Measurements from ENCODE around the gene MTREX. TPM values are rescaled to one million over a fixed set of nuclear protein-coding genes. Genes with fewer than 3 reads are reported as not detected.

Gene MTREX
- total and polyA plus RNA-seq, 2 of the 8 experiments (the other 6 are each of a cell fraction or from before 2014, with no cell fraction given): 16.0 to 130 TPM

DNA sequence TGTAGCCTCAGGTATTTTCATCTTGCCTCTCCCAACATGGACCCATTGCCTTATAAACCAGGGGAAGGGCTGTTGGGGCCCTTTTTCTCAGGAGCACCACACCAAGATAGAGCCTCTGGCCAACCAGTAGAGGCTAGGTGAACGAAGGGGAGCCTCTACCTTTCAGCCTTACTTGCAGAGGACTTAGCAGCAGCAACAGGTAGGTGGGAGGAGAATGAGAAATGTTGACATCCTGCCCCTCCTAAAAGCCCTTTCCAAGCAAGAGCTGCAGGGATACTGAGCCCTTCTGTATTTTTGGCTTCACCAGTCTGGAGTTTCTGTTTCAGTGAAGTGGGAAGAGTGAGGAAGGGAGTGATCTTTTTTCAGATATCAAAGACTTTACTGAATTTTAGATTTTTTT is 77.4 kb downstream of the MTREX start:
- H3K18ac ChIP-seq (ENCODE audit: extremely low read depth, low read length): no peak overlapping the region
- no peaks in the 10 kb centered on the region for H3K9me3 ChIP-seq (ENCODE audit: insufficient read depth in 2 of 2, low read depth in 1 of 2, low read length in 1 of 2)
- no peaks in the 10 kb centered on the region for H4K20me1 ChIP-seq (replicated peaks in 1 of 2; ENCODE audit: control insufficient read depth in 1 of 2, insufficient read depth in 2 of 2, low read length in 2 of 2)
- H3K27me3 ChIP-seq (replicated peaks in 1 of 4; ENCODE audit: control insufficient read depth in 3 of 4, extremely low read depth in 1 of 4, insufficient read depth in 3 of 4, low read length in 3 of 4): no peaks in the 10 kb centered on the region
- H3K4me1 ChIP-seq (replicated peaks in 1 of 4; ENCODE audit: control insufficient read depth in 3 of 4, insufficient read depth in 4 of 4, low read length in 3 of 4): peaks cover 0 to 3% (median 0%) of the 10 kb centered on the region in 4 experiments; a peak in 1 of 7 replicates
- WGBS, 2 experiments (ENCODE audit: extremely low coverage in 1 of 2, insufficient coverage in 1 of 2, insufficient read length in 1 of 2, insufficient replicate concordance in 2 of 2, low coverage in 1 of 2, low lambda C conversion rate in 2 of 2, missing lambda C conversion rate in 1 of 2): 83% methylated on average over 1 of the region's 1 CpG; no CpG with 5 or more reads in 1 of the 2 experiments
- DNase-seq (ENCODE audit: low read depth in 1 of 2, low spot score in 2 of 2) (no peak), FAIRE-seq (no peak)
- ChIA-PET CTCF (ENCODE audit: partially characterized antibody) (no interaction called here), POLR2A (ENCODE audit: partially characterized antibody) (interaction anchor here (1.4 kb wide), 1 partner anchor 12 kb away, joined by 4 read pairs; no protein-coding TSS in a partner anchor)
- H3K23me2 ChIP-seq (ENCODE audit: low read depth, low read length): no peaks in the 10 kb centered on the region
- no peak overlapping the region for H2BK15ac ChIP-seq (ENCODE audit: low read length)
- peaks cover 0 to 33% (median 6%) of the 10 kb centered on the region in 4 experiments; a peak in 5 of 8 replicates for H3K36me3 ChIP-seq (ENCODE audit: control insufficient read depth in 2 of 4, insufficient read depth in 4 of 4, low read length in 3 of 4)
- no peak overlapping the region for H3K23ac ChIP-seq (ENCODE audit: insufficient read length)
- H3K9ac ChIP-seq (replicated peaks in 1 of 4; ENCODE audit: extremely low read depth in 1 of 4, low read depth in 3 of 4, low read length in 3 of 4): no peak overlapping the region
- H3K4me3 ChIP-seq (ENCODE audit: extremely low read depth in 1 of 4, insufficient read depth in 2 of 4, low read depth in 3 of 4, low read length in 4 of 4): no peak overlapping the region
- H2BK120ac ChIP-seq (replicated peaks; ENCODE audit: low read depth, low read length): no peak overlapping the region
- H3K4me2 ChIP-seq (ENCODE audit: insufficient read depth in 1 of 2, low read depth in 2 of 2, low read length in 2 of 2): no peak overlapping the region
- no peaks in the 10 kb centered on the region for H3K79me1 ChIP-seq (ENCODE audit: low read depth, low read length)
- no peak overlapping the region for H3K4ac ChIP-seq (replicated peaks; ENCODE audit: insufficient read length, low read depth, low read length)
- no peak overlapping the region for H4K91ac ChIP-seq (replicated peaks; ENCODE audit: insufficient read length, low read length)
- no peak overlapping the region for H4K8ac ChIP-seq (ENCODE audit: extremely low read depth, insufficient read depth, low read length)
- 0 out of 4 replicates have a peak, but pooled peaks cover 0 to 2% of the 10 kb centered on the region in 2 experiments for H3K79me2 ChIP-seq (ENCODE audit: control insufficient read depth in 1 of 2, insufficient read depth in 2 of 2, low read length in 2 of 2)
- H4K5ac ChIP-seq (ENCODE audit: insufficient read length, low read depth, low read length): no peak overlapping the region
- no peak overlapping the region for H2BK5ac ChIP-seq (ENCODE audit: low read depth, low read length)
- no peak overlapping the region for H3K27ac ChIP-seq (ENCODE audit: low read depth, low read length)
- H2AK5ac ChIP-seq (ENCODE audit: low read depth, low read length): no peak overlapping the region
- no peak overlapping the region for H2BK12ac ChIP-seq (ENCODE audit: low read depth, low read length)
- no peak overlapping the region for H3K56ac ChIP-seq (replicated peaks; ENCODE audit: insufficient read length, low read depth, low read length)
- no peak overlapping the region for H3K14ac ChIP-seq (ENCODE audit: insufficient read length)
- no peak overlapping the region for H2BK20ac ChIP-seq (ENCODE audit: low read length)
- no peak overlapping the region for H2AFZ ChIP-seq (ENCODE audit: low read length)
- no peak for TF ChIP-seq EZH2 (IDR thresholded peaks at IDR 0.05; ENCODE audit: low read depth, low read length, severe bottlenecking)
- TF ChIP-seq, protein P1, sequence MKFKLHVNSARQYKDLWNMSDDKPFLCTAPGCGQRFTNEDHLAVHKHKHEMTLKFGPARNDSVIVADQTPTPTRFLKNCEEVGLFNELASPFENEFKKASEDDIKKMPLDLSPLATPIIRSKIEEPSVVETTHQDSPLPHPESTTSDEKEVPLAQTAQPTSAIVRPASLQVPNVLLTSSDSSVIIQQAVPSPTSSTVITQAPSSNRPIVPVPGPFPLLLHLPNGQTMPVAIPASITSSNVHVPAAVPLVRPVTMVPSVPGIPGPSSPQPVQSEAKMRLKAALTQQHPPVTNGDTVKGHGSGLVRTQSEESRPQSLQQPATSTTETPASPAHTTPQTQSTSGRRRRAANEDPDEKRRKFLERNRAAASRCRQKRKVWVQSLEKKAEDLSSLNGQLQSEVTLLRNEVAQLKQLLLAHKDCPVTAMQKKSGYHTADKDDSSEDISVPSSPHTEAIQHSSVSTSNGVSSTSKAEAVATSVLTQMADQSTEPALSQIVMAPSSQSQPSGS (IDR thresholded peaks at IDR 0.05; ENCODE audit: low read length): no peak
- no peak for TF ChIP-seq JUN (IDR thresholded peaks at IDR 0.05; ENCODE audit: low read depth, low read length)
- TF ChIP-seq RFX5 (IDR thresholded peaks at IDR 0.05; ENCODE audit: borderline replicate concordance, low read depth, low read length): no peak
- TF ChIP-seq BACH1 (IDR thresholded peaks at IDR 0.05; ENCODE audit: low read length): no peak
- no peak for TF ChIP-seq RNF2 (IDR thresholded peaks at IDR 0.05; ENCODE audit: borderline replicate concordance, low read depth, low read length, missing control alignments, poor library complexity, severe bottlenecking)
- no peak for TF ChIP-seq GTF2F1 (IDR thresholded peaks at IDR 0.05; ENCODE audit: borderline replicate concordance, low read depth, low read length)
- TF ChIP-seq ASH2L (IDR thresholded peaks at IDR 0.05; ENCODE audit: low read length): no peak
- no peak for TF ChIP-seq JUND (IDR thresholded peaks at IDR 0.05; ENCODE audit: low read length)
- no peak for TF ChIP-seq TEAD4 (IDR thresholded peaks at IDR 0.05; ENCODE audit: low read depth, low read length)
- no peak for TF ChIP-seq PHF8 (conservative IDR thresholded peaks at IDR 0.05; ENCODE audit: low read depth, low read length)
- TF ChIP-seq RAD21 (IDR thresholded peaks at IDR 0.05 in 1 of 2, conservative IDR thresholded peaks at IDR 0.05 in 1 of 2; ENCODE audit: low read depth in 2 of 2, low read length in 2 of 2): no peak
